GM18907 (cell line): ENCODE results near the gene LTBP1.

Experiments used
- ATAC-seq: cut with Tn5 transposase; IDR thresholded peaks from one replicate; pipeline ENCODE4 v1.9.1; 2021; ENCODE audit warnings: mild to moderate bottlenecking, moderate library complexity; ENCODE audit not compliant: unreplicated experiment

LTBP1 gene

GRCh38 chr2:33326100-33326499 lies 379.3 kb downstream of the LTBP1 start:
- ATAC-seq: no peak

GRCh38 chr2:33333433-33333832 lies 386.7 kb downstream of the LTBP1 start:
- no peak for ATAC-seq

- ATAC-seq: no peak
These were observed 387.3 kb downstream of the LTBP1 start for GRCh38 chr2:33334083-33334482.

- no peak for ATAC-seq
These were observed 388.8 kb downstream of the LTBP1 start for GRCh38 chr2:33335516-33335915.

- no peak for ATAC-seq
These were observed 389.4 kb downstream of the LTBP1 start for GRCh38 chr2:33336036-33336625.

GRCh38 chr2:33337385-33337960 lies 390.7 kb downstream of the LTBP1 start:
- no peak for ATAC-seq

- no peak for ATAC-seq
These were observed 391.2 kb downstream of the LTBP1 start for GRCh38 chr2:33337981-33338380.

GRCh38 chr2:33339269-33339668 lies 392.5 kb downstream of the LTBP1 start:
- ATAC-seq: no peak

GRCh38 chr2:33340280-33340679 lies 393.5 kb downstream of the LTBP1 start:
- no peak for ATAC-seq

GRCh38 chr2:33342171-33342570 lies 395.4 kb downstream of the LTBP1 start:
- ATAC-seq: no peak

GRCh38 chr2:33342705-33343104 lies 396.0 kb downstream of the LTBP1 start:
- no peak for ATAC-seq

- ATAC-seq: no peak
These were observed 396.7 kb downstream of the LTBP1 start for GRCh38 chr2:33343387-33343895.

GRCh38 chr2:33344230-33344629 lies 397.5 kb downstream of the LTBP1 start:
- ATAC-seq: no peak

- no peak for ATAC-seq
These were observed 401.1 kb downstream of the LTBP1 start for GRCh38 chr2:33347856-33348255.

- no peak for ATAC-seq
These were observed 403.9 kb downstream of the LTBP1 start for GRCh38 chr2:33350632-33351031.

GRCh38 chr2:33351781-33352180 lies 405.0 kb downstream of the LTBP1 start:
- no peak for ATAC-seq

- ATAC-seq: no peak
These were observed 408.2 kb downstream of the LTBP1 start for GRCh38 chr2:33354981-33355380.

- ATAC-seq: no peak
These were observed 412.1 kb downstream of the LTBP1 start for GRCh38 chr2:33358878-33359277.

GRCh38 chr2:33363325-33364298 lies 416.9 kb downstream of the LTBP1 start:
- ATAC-seq: no peak

- ATAC-seq: no peak
These were observed 418.7 kb downstream of the LTBP1 start for GRCh38 chr2:33365264-33365970.

GRCh38 chr2:33366473-33366872 lies 419.7 kb downstream of the LTBP1 start:
- no peak for ATAC-seq
